Caco-2 (cell line): ENCODE results near the gene MYOZ2. TPM values are rescaled to one million over a fixed set of nuclear protein-coding genes. Genes with fewer than 3 reads are reported as not detected.

Experiments used
- BruUV-seq: library from RNA; stranded (reverse); fragments of 400-500 nt; replicated peaks from 2 replicates; lab custom pipeline; 2021; lab: Mats Ljungman, UMichigan
- CTCF ChIA-PET: fragments of 300-600 bp; sonication (Branson Sonifier 250); formaldehyde crosslinking; loops from one replicate; lab custom pipeline; 2022; ENCODE audit warnings: antibody characterized with exemption; lab: Charles Lee
- POLR2A ChIA-PET: fragments of 300-600 bp; sonication (Branson Sonifier 250); formaldehyde crosslinking; loops from one replicate; lab custom pipeline; 2022; ENCODE audit warnings: antibody characterized with exemption; lab: Charles Lee
- DNase-seq, 2 experiments: peaks; one replicate each; pipeline versions ENCODE4 v3.0.0 to v3.0.0-alpha.2; 2020 to 2022
- H3K27me3 ChIP-seq: replicated peaks from 2 replicates; pipeline ENCODE4 v1.6.0; 2011; ENCODE audit warnings: low read length; ENCODE audit not compliant: control insufficient read depth, insufficient read depth
- H3K36me3 ChIP-seq: 2 replicates; pipeline ENCODE4 v1.5.1; 2011; ENCODE audit warnings: low read length; ENCODE audit not compliant: control insufficient read depth, insufficient read depth
- H3K4me1 ChIP-seq: fragments of 250-450 bp; sonication (Bioruptor Pico); 2 replicates; pipeline ENCODE4 v1.5.1; 2020; ENCODE audit warnings: mild to moderate bottlenecking
- H3K4me3 ChIP-seq: 2 replicates; pipeline ENCODE4 v1.5.1; 2011; ENCODE audit warnings: low read depth, mild to moderate bottlenecking, control low read depth, low read length
- H3K9me3 ChIP-seq: fragments of 250-450 bp; sonication (Bioruptor Pico); 2 replicates; pipeline ENCODE4 v1.5.1; 2020; ENCODE audit warnings: mild to moderate bottlenecking, moderate library complexity
- H3K27ac Mint-ChIP-seq: one replicate; pipeline ENCODE4 v1.8.0; 2022; ENCODE audit warnings: mixed read lengths; ENCODE audit not compliant: unreplicated experiment
- H3K27me3 Mint-ChIP-seq: one replicate; pipeline ENCODE4 v1.8.0; 2022; ENCODE audit warnings: mixed read lengths; ENCODE audit not compliant: insufficient read depth, unreplicated experiment
- H3K36me3 Mint-ChIP-seq: one replicate; pipeline ENCODE4 v1.8.0; 2022; ENCODE audit warnings: mild to moderate bottlenecking, mixed read lengths; ENCODE audit not compliant: insufficient read depth, unreplicated experiment
- H3K4me1 Mint-ChIP-seq: one replicate; pipeline ENCODE4 v1.8.0; 2022; ENCODE audit warnings: low read depth, mixed read lengths; ENCODE audit not compliant: unreplicated experiment
- H3K4me3 Mint-ChIP-seq: one replicate; pipeline ENCODE4 v1.8.0; 2022; ENCODE audit warnings: mild to moderate bottlenecking, moderate library complexity, mixed read lengths; ENCODE audit not compliant: unreplicated experiment
- H3K9me3 Mint-ChIP-seq: one replicate; pipeline ENCODE4 v1.8.0; 2022; ENCODE audit warnings: mixed read lengths; ENCODE audit not compliant: unreplicated experiment
- CTCF ChIP-seq, 2 experiments: fragments of 200-600 bp in 1 of 2; IDR thresholded peaks; 1 replicate in 1 of 2; 2 replicates in 1 of 2; pipeline versions ENCODE4 v1.5.1 to v1.8.0; 2011 to 2022; ENCODE audit warnings: antibody characterized with exemption in 1 of 2, control low read depth in 1 of 2, inconsistent platforms in 1 of 2, low read depth in 1 of 2, low read length in 1 of 2, mild to moderate bottlenecking in 1 of 2, moderate library complexity in 1 of 2; ENCODE audit not compliant: insufficient read depth in 1 of 2, severe bottlenecking in 1 of 2, unreplicated experiment in 1 of 2
- intact Hi-C: fragments of 100-400 bp; cut with micrococcal nuclease; formaldehyde crosslinking; loops from one replicate; pipeline ENCODE4 v1.10.0; 2022; ENCODE audit not compliant: unreplicated experiment
- total RNA-seq: library from RNA; stranded (reverse); gene quantifications from 2 replicates; pipeline ENCODE4 v1.2.3, GENCODE V29; 2022

Gene MYOZ2
- total RNA-seq, 1 experiment from 2014 or later, result 0.18 TPM

GRCh38 chr4:119231491-119231890 is 95.9 kb downstream of the MYOZ2 start:
- H3K4me1 Mint-ChIP-seq, result no peaks in the 10 kb centered on the region
- H3K4me3 ChIP-seq, result no peak overlapping the region
- POLR2A ChIA-PET, result no interaction called here
- H3K27me3 Mint-ChIP-seq, result no peaks in the 10 kb centered on the region
- no peaks in the 10 kb centered on the region for H3K36me3 ChIP-seq
- CTCF ChIA-PET, result no interaction called here
- intact Hi-C loops, result no loop called here
- no TSS peak for BruUV-seq
- no peaks in the 10 kb centered on the region for H3K9me3 ChIP-seq
- no peak for TF ChIP-seq CTCF (IDR thresholded peaks at IDR 0.05; ENCODE audit: insufficient read depth in 1 of 2, low read depth in 1 of 2, low read length in 1 of 2, severe bottlenecking in 1 of 2, unreplicated experiment in 1 of 2)
- no peaks in the 10 kb centered on the region for H3K9me3 Mint-ChIP-seq
- H3K36me3 Mint-ChIP-seq, result peaks cover 45% of the 10 kb centered on the region
- DNase-seq, result no peak
- H3K4me1 ChIP-seq, result no peaks in the 10 kb centered on the region
- no peak overlapping the region for H3K27ac Mint-ChIP-seq
- H3K27me3 ChIP-seq, result no peaks in the 10 kb centered on the region
- no peak overlapping the region for H3K4me3 Mint-ChIP-seq

- H3K36me3 Mint-ChIP-seq, result peaks cover 41% of the 10 kb centered on the region
- POLR2A ChIA-PET, result no interaction called here
- no peak overlapping the region for H3K4me3 ChIP-seq
- no peaks in the 10 kb centered on the region for H3K9me3 ChIP-seq
- no peaks in the 10 kb centered on the region for H3K36me3 ChIP-seq
- DNase-seq, result no peak
- intact Hi-C loops, result no loop called here
- no peak overlapping the region for H3K4me3 Mint-ChIP-seq
- H3K27me3 ChIP-seq, result no peaks in the 10 kb centered on the region
- no peaks in the 10 kb centered on the region for H3K27me3 Mint-ChIP-seq
- no peak for TF ChIP-seq CTCF (IDR thresholded peaks at IDR 0.05; ENCODE audit: insufficient read depth in 1 of 2, low read depth in 1 of 2, low read length in 1 of 2, severe bottlenecking in 1 of 2, unreplicated experiment in 1 of 2)
- H3K9me3 Mint-ChIP-seq, result no peaks in the 10 kb centered on the region
- no peaks in the 10 kb centered on the region for H3K4me1 Mint-ChIP-seq
- no TSS peak for BruUV-seq
- no peaks in the 10 kb centered on the region for H3K4me1 ChIP-seq
- H3K27ac Mint-ChIP-seq, result no peak overlapping the region
- CTCF ChIA-PET, result no interaction called here
Observed at GRCh38 chr4:119232286-119232685, 96.7 kb downstream of the MYOZ2 start.

GRCh38 chr4:119233191-119233590 is 97.6 kb downstream of the MYOZ2 start:
- Histone ChIP-seq H3K4me1 (no peaks in the 10 kb centered on the region), H3K4me3 (no peak overlapping the region), H3K36me3 (no peaks in the 10 kb centered on the region), H3K9me3 (no peaks in the 10 kb centered on the region), H3K27me3 (no peaks in the 10 kb centered on the region)
- Mint-ChIP-seq H3K9me3 (no peaks in the 10 kb centered on the region), H3K4me1 (peaks cover 4% of the 10 kb centered on the region), H3K27me3 (no peaks in the 10 kb centered on the region), H3K36me3 (peaks cover 43% of the 10 kb centered on the region), H3K4me3 (no peak overlapping the region), H3K27ac (no peak overlapping the region)
- intact Hi-C loops, result no loop called here
- BruUV-seq, result no TSS peak
- DNase-seq, result no peak
- ChIA-PET POLR2A (no interaction called here), CTCF (no interaction called here)
- TF ChIP-seq CTCF (IDR thresholded peaks at IDR 0.05; ENCODE audit: insufficient read depth in 1 of 2, low read depth in 1 of 2, low read length in 1 of 2, severe bottlenecking in 1 of 2, unreplicated experiment in 1 of 2), result no peak
